ENCODE data around the gene ZBTB46.
"Not testable (repeated sequence)": the region's sequence is repeated elsewhere in the genome, so short reads cannot be mapped to it uniquely, and the experiment has no call there.

ZBTB46 gene

GRCh38 chr20:63814891-63815614 lies 16.0 kb downstream of the ZBTB46 start:
- DNase-seq: no peak

- DNase-seq: no peak
Observed at GRCh38 chr20:63811491-63811875, 19.6 kb downstream of the ZBTB46 start.

GRCh38 chr20:63810730-63811490 lies 20.2 kb downstream of the ZBTB46 start:
- DNase-seq: no peak

- DNase-seq: no peak
Observed at GRCh38 chr20:63809856-63810255, 21.2 kb downstream of the ZBTB46 start.

GRCh38 chr20:63808964-63809674 lies 21.9 kb downstream of the ZBTB46 start:
- no peak for DNase-seq

- no peak for DNase-seq
Observed at GRCh38 chr20:63808145-63808724, 22.8 kb downstream of the ZBTB46 start.

- DNase-seq: no peak
Observed at GRCh38 chr20:63807654-63808053, 23.4 kb downstream of the ZBTB46 start.

GRCh38 chr20:63804308-63804636 lies 26.8 kb downstream of the ZBTB46 start:
- no peak for DNase-seq

GRCh38 chr20:63802469-63803240 lies 28.4 kb downstream of the ZBTB46 start:
- no peak for DNase-seq

GRCh38 chr20:63801174-63801573 lies 29.9 kb downstream of the ZBTB46 start:
- DNase-seq: not testable (repeated sequence)

- DNase-seq: not testable (repeated sequence)
Observed at GRCh38 chr20:63800411-63800810, 30.7 kb downstream of the ZBTB46 start.

- DNase-seq: not testable (repeated sequence)
Observed at GRCh38 chr20:63799127-63799526, 31.9 kb downstream of the ZBTB46 start.

GRCh38 chr20:63797175-63797574 lies 33.9 kb downstream of the ZBTB46 start:
- not testable (repeated sequence) for DNase-seq

GRCh38 chr20:63795178-63795830 lies 35.8 kb downstream of the ZBTB46 start:
- DNase-seq: no peak

- DNase-seq: no peak
Observed at GRCh38 chr20:63794614-63795013, 36.5 kb downstream of the ZBTB46 start.

- no peak for DNase-seq
Observed at GRCh38 chr20:63792866-63793265, 38.2 kb downstream of the ZBTB46 start.

GRCh38 chr20:63791497-63792156 lies 39.4 kb downstream of the ZBTB46 start:
- no peak for DNase-seq

- no peak for DNase-seq
Observed at GRCh38 chr20:63790572-63791168, 40.4 kb downstream of the ZBTB46 start.

GRCh38 chr20:63789836-63790571 lies 41.1 kb downstream of the ZBTB46 start:
- DNase-seq: no peak

- DNase-seq: no peak
Observed at GRCh38 chr20:63787749-63788148, 43.3 kb downstream of the ZBTB46 start.
